HG02938 (cell line): Measurements from ENCODE around the gene ARCN1.
"Not testable (repeated sequence)": the region's sequence is repeated elsewhere in the genome, so short reads cannot be mapped to it uniquely, and the experiment has no call there.

Experiments
- ATAC-seq: cut with Tn5 transposase; IDR thresholded peaks from one replicate; pipeline ENCODE4 v1.9.1; 2021; ENCODE audit warnings: mild to moderate bottlenecking, moderate library complexity; ENCODE audit not compliant: unreplicated experiment

The ARCN1 gene

GRCh38 chr11:118604566-118604965 is 32.4 kb downstream of the ARCN1 start:
- no peak for ATAC-seq

- no peak for ATAC-seq
Measured at GRCh38 chr11:118605116-118605867, 33.1 kb downstream of the ARCN1 start.

GRCh38 chr11:118606157-118606843 is 34.1 kb downstream of the ARCN1 start:
- no peak for ATAC-seq

- ATAC-seq = no peak
Measured at GRCh38 chr11:118606844-118607228, 34.6 kb downstream of the ARCN1 start.

- no peak for ATAC-seq
Measured at GRCh38 chr11:118607401-118608359, 35.5 kb downstream of the ARCN1 start, which contains the start of gene PHLDB1. PHLDB1 (plus strand) TSS chr11:118607615; CDS start chr11:118613837, 6,222 bp downstream.

- no peak for ATAC-seq
Measured at GRCh38 chr11:118608360-118609227, 36.4 kb downstream of the ARCN1 start.

GRCh38 chr11:118609380-118610224 is 37.4 kb downstream of the ARCN1 start:
- ATAC-seq = no peak

DNA sequence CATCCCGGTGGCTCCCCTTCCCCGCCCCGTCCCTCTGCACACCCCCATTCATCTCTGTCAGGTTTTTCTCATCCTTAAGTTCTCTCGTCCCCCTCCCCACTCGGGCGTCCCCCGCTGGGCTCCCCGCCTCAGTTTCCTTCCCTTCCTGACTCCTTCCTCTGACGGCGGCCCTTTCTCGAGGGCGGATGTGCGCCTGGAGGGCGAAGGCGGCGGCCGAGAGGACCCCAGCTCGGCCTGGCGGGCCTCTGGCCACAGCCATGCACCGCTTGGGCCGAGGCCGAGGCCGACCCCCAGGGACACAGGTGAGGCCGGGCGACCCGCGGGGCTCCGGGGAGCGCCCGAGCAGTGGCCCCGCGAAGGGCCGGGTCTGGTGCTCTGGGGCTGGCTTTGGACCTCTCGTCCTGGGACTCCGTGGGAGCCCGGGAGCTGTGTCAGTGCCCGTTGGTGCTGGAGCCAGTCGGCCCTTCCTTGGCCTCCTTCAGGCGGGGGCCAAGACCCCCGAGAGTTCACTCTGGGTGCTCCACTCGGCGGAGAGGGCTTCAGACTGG is 38.1 kb downstream of the ARCN1 start:
- no peak for ATAC-seq

GRCh38 chr11:118610773-118611432 is 38.7 kb downstream of the ARCN1 start:
- no peak for ATAC-seq

- ATAC-seq = not testable (repeated sequence)
Measured at GRCh38 chr11:118611433-118611795, 39.2 kb downstream of the ARCN1 start.

DNA sequence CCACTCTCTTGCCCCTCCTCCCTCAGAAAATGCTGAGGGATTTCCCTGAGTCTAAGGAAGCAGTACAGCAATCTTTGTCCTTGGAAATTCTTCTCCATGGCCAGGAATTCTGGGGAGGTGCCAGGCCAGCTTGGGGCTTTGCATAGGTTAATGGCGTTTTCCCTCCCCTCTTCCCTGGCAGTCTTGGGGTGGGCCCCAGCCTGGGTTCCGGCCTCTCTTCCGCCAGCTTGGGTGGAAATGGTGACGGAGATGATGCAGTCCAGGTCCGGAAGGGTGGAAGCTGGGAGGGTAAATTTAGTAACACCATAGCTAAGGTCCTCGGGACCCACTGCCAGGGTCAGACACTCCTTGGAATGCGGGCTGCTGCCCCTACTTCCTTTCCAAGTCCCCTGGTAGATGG is 40.2 kb downstream of the ARCN1 start:
- ATAC-seq = no peak

GRCh38 chr11:118614511-118614910 is 42.3 kb downstream of the ARCN1 start:
- no peak for ATAC-seq

GRCh38 chr11:118615282-118615975 is 43.2 kb downstream of the ARCN1 start:
- no peak for ATAC-seq

- ATAC-seq = no peak
Measured at GRCh38 chr11:118615976-118616371, 43.8 kb downstream of the ARCN1 start.

DNA sequence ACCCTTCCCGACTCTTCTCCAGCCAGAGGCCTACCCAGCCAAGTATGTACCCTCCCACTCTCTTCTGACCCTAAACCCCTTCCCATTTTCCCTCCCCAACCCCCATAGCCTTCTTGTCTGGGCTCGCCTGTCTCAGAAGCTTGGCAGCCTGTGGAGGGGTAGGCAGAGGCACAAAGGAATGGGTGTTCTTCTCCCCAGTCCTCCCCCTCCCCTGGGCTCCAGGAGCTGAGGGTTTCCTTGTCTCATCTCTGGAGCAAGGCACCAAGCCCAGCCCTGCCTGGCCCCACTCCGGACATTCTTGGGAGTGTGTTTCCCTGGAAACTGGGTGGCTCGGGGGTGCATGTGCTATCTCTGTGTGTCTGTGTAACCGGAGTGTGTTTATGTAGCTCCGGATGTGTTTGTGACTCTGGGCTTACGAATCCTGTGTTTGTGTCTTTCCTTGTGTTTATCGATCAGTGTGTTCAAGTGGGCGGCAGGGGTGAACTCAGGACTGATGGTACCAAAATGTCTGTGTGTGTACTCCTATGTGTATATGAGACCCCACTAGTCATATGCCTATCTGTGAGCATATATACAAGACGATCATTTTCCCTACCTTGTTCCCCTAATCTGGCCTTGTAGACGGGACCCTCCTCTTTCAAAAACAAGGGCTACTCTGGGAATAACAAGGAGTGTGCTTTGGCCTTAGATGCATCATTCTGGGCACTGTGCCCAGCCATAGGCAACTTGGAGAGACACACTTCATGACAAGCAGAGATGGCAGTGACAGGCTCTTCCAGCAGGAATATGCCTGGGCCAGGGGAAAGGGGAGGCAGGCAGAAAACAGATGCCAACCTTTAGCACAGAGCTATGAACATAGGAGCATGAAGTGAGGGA is 46.1 kb downstream of the ARCN1 start:
- ATAC-seq = no peak

DNA sequence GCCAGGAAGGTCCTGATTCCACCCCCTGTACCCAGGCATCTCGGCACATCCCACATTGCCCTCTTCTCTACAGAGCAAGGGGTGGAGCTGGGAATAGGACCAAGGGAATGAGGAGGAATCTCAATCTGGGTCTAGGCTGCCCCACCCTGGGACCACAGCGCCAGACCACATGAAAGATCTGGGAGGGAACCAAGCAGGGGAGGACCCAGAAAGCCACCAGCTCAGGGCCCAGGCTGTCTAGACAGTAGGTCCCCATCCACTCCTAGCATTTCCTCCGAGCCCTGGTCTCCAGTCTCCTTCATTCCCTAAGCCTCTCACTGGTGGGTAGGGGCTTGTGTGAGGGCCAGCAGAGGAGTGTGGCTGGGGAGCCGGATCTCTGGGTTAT is 46.8 kb downstream of the ARCN1 start:
- ATAC-seq = no peak
